ENCODE results near the gene PKIG. TPM values are rescaled to one million over a fixed set of nuclear protein-coding genes. Genes with fewer than 3 reads are reported as not detected.

The PKIG gene
- total RNA-seq, 1 experiment from 2014 or later = 27.0 TPM

- Histone ChIP-seq H2BK12ac (ENCODE audit: insufficient read length, low read depth, low read length) (no peak overlapping the region), H3K23ac (ENCODE audit: insufficient read length, low read depth, low read length) (no peak overlapping the region), H4K8ac (replicated peaks; ENCODE audit: insufficient read length, low read depth, low read length) (no peak overlapping the region), H4K20me1 (ENCODE audit: control insufficient read depth, insufficient read depth, insufficient read length) (no peaks in the 10 kb centered on the region), H3K14ac (ENCODE audit: insufficient read depth, low read length) (peak overlapping the region; percentile 57), H3K9me3 (ENCODE audit: control insufficient read depth, low read depth, low read length) (no peaks in the 10 kb centered on the region), H3K9ac (ENCODE audit: extremely low read depth, insufficient read length, low read length) (no peak overlapping the region), H2BK120ac (ENCODE audit: low read depth, low read length, poor library complexity, severe bottlenecking) (no peak overlapping the region), H4K5ac (ENCODE audit: insufficient read length, low read depth, low read length) (no peak overlapping the region), H2BK20ac (ENCODE audit: low read depth, low read length, poor library complexity, severe bottlenecking) (no peak overlapping the region), H3K56ac (ENCODE audit: insufficient read length, low read depth, low read length) (no peak overlapping the region), H3K27ac (ENCODE audit: insufficient read length, low read depth, low read length) (no peak overlapping the region), H3K18ac (ENCODE audit: insufficient read length, low read depth, low read length) (peak overlapping the region; percentile 19), H2BK5ac (ENCODE audit: insufficient read length, low read length) (no peak overlapping the region), H3K79me2 (ENCODE audit: insufficient read depth, low read length) (no peaks in the 10 kb centered on the region), H3T11ph (ENCODE audit: low read length) (no peak overlapping the region), H3K4ac (ENCODE audit: low read depth, low read length) (no peak overlapping the region), H4K91ac (ENCODE audit: insufficient read length, low read depth, low read length) (no peak overlapping the region), H3K23me2 (ENCODE audit: insufficient read length, low read depth, low read length, poor library complexity, severe bottlenecking) (no peaks in the 10 kb centered on the region), H3K4me1 (ENCODE audit: insufficient read depth, low read length) (no peaks in the 10 kb centered on the region), H2BK15ac (ENCODE audit: low read depth, low read length) (no peak overlapping the region), H2AFZ (ENCODE audit: low read length) (no peak overlapping the region), H3K4me2 (ENCODE audit: insufficient read depth, insufficient read length, low read length) (no peak overlapping the region), H3K79me1 (ENCODE audit: insufficient read depth, low read depth, low read length, poor library complexity, severe bottlenecking) (no peaks in the 10 kb centered on the region), H2AK5ac (ENCODE audit: insufficient read length, low read length) (no peak overlapping the region), H3K27me3 (ENCODE audit: insufficient read depth, low read length) (no peaks in the 10 kb centered on the region; the same call in 1 of the 2 replicates)
- Mint-ChIP-seq H3K4me3 (no peak overlapping the region), H3K36me3 (ENCODE audit: insufficient read depth in 1 of 3, low read depth in 3 of 3) (peaks cover 0 to 11% (median 4%) of the 10 kb centered on the region in 3 experiments; a peak in 5 of 7 replicates), H3K9me3 (no peaks in the 10 kb centered on the region), H3K4me1 (peaks cover 19% of the 10 kb centered on the region in 2 experiments), H3K27ac (peak overlapping the region in 1 of 3 experiments; percentile 48; a peak in 1 of 7 replicates), H3K27me3 (ENCODE audit: low read depth) (peaks cover 9% of the 10 kb centered on the region)
- WGBS (ENCODE audit: extremely low coverage, insufficient read length, low lambda C conversion rate) = no CpG with 5 or more reads among the region's 10 CpGs
- TF ChIP-seq, protein P1, sequence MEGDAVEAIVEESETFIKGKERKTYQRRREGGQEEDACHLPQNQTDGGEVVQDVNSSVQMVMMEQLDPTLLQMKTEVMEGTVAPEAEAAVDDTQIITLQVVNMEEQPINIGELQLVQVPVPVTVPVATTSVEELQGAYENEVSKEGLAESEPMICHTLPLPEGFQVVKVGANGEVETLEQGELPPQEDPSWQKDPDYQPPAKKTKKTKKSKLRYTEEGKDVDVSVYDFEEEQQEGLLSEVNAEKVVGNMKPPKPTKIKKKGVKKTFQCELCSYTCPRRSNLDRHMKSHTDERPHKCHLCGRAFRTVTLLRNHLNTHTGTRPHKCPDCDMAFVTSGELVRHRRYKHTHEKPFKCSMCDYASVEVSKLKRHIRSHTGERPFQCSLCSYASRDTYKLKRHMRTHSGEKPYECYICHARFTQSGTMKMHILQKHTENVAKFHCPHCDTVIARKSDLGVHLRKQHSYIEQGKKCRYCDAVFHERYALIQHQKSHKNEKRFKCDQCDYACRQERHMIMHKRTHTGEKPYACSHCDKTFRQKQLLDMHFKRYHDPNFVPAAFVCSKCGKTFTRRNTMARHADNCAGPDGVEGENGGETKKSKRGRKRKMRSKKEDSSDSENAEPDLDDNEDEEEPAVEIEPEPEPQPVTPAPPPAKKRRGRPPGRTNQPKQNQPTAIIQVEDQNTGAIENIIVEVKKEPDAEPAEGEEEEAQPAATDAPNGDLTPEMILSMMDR (conservative IDR thresholded peaks at IDR 0.05) = no peak
- no peak for DNase-seq
These were observed 47.2 kb downstream of the PKIG start for GRCh38 chr20:44629542-44629941.
